Measurements from ENCODE around the gene SYT7.

GRCh38 chr11:61481806-61482205 is 99.1 kb downstream of the SYT7 start:
- TF ChIP-seq CTCF (tag by site-specific recombination; IDR thresholded peaks at IDR 0.05) = no peak
- TF ChIP-seq ZNF24 (tag by site-specific recombination; IDR thresholded peaks at IDR 0.05) = no peak
- TF ChIP-seq KLF8 (tag by site-specific recombination; IDR thresholded peaks at IDR 0.05) = no peak
- no peak for TF ChIP-seq REST (tag by site-specific recombination; IDR thresholded peaks at IDR 0.05)
- no peak for TF ChIP-seq PRDM2 (tag by site-specific recombination; IDR thresholded peaks at IDR 0.05; ENCODE audit: borderline replicate concordance)
- TF ChIP-seq KLF17 (tag by site-specific recombination; IDR thresholded peaks at IDR 0.05) = no peak
- no peak for TF ChIP-seq PATZ1 (tag by site-specific recombination; IDR thresholded peaks at IDR 0.05)
- no peak for TF ChIP-seq ZNF558 (tag by site-specific recombination; IDR thresholded peaks at IDR 0.05)
- no peak for TF ChIP-seq ZNF423 (tag by site-specific recombination; IDR thresholded peaks at IDR 0.05)
